Medulla oblongata (tissue), 1 donor: ENCODE measurements around the gene TSPAN14.
A peak's percentile ranks its signal among the peaks of the same experiment; 100 is the strongest.

Source experiments
- DNase-seq: peaks from one replicate; pipeline ENCODE4 v3.0.0-alpha.2; 2015; ENCODE audit errors: extremely low spot score

The TSPAN14 gene

DNA sequence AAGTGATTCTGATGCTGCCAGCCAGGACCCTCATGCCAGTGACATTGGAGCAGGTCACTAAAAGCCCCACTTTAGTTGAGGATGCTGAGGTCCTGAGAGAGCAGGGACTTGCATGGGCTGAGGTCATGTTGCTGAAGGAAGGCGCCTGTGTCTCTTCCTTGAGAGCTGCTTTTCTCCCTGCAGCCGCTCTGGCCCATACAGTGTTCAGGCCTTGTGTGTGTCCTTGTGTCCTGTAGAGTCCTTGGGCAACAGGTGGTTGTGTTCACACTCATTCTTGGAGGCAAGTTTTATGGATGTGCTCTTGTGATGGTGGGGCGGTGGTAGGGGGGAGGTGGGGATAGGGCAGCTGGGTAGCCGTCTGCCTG, 33.3 kb downstream of the TSPAN14 start:
- no peak for DNase-seq

DNA sequence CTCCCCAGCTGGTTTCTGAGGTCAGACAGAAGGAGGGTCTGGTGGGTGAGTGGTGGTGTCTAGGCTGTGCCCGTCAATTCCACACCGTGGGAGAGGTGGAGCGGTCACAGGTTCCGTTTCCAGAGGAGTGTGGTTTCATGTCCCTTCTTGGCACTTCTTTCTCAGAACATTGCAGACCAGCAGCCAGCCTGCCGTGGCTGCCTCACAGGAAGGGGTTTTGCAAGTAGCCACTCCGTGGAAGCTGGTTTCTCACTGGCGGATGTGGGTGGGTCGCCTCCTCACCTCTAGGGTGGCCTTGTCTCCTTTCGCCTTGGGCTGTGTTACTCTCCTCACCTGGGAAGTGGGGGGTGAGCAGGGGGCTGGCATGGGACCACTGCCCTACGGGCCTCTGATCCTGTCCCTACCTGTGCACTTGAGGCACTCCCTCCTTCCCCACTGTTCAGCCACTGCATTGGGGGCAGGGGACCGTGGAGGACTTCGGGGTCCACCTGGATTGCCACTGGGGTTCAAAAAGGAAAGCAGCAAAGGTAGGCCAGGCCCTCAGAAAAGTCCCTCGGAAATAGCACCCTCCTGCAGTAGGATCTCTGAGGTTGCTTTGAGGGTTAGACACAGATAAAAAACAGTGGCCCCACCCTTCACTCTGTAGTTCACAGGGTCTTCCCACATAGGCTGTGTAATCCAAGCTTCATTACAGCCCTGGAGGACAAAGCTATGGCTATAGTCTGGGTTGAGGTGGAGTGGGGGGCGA, 33.9 kb downstream of the TSPAN14 start:
- peak; percentile 57 for DNase-seq

DNA sequence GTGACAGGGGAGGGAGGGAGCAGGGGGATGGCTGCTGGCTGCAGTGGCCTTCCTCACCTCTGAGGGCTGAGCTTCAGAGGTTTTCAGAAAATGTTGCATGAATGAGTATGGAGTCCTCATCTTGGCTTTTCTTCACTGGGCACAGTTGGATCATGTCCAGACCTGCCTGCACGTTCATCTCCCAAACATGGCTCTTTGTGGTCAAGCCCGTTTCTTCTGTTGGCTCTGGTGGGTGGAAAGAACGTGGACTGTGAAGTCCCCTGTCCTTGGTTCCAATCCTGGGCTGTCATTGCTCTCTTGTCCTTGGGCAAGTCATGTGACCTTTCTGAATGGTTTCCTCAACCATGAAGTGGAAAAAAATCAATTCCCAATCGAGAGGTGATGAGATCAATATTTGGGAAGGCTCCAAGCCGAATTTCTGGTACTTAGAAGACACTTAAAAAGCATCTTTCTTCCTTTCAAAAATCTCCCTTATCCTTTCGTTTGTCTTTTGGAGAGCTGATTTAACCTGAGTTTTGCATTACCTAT, 34.5 kb downstream of the TSPAN14 start:
- DNase-seq: no peak

DNA sequence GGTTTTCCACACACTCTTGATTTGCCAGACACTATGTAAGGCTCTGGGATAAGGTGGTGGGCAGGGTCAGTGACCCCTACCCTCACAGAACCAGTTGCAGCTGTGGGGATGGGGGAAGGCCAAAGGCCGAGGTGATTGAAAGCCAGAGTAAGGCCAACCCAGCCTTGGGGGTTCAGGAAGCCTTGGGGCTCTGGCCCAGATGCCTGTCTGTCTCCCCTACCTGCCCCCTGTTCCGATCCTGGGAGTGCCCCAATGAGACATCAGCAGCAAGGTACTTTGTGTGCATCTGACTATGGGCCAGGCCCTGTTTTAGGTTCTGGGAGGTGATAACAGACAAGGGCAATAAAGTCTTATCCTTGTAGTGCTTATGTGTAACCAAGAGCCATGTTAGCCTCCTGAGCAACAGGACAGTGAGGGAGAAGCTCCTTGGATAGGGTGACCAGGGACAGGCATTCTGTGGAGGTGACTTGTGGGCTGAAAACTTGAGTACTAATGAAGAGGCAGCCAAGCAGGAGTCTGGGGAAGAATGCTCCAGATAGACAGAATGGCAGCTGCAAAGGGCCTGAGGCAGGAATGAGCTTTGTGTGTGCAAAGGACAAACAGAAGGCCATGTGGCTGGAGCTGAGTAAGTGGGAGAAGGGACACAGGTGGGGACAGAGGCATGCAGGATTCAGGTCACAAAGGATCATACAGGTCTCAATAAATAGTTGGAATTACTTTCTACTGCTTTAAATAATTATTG, 35.4 kb downstream of the TSPAN14 start:
- no peak for DNase-seq

DNA sequence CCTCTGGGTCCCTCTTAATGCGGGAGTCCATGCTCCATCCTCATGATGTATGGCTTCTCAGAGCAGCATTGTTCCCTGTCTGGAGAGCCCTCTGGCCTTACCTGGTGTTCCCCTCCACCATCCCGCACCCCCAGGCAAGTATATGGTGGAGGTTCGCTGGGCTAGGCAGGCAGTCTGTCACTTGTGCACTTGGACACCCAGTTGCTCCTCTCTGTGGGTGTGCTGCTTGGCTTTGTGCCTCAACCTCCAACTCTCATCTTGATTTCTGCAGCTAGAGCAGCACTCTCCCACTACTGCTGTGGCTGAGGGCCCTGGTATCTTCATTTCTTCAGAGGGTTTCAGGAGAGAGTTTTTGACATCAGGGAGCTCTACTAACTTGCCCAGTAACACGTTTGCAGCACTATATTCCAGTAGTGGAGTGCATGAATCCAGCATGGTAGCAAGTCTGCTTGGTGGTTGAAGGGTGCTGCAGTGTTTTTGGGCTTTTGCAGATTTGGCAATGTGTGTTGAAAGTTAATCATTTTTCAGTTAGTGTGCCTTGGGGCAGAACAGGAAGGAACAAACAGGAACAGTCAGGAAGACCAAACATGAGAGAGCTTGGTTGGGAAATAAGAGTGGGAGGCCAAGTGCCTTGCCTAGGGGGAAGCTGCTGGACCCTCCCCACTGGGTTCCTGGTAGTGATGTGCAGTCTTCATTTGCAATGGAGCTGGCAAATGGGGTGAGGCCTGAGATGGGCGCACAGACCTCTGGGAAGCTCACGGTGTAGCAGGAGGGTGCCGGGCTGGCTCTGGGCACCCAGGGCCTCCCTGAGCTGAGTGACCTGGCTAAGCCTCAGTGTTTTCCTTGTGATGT, 37.4 kb downstream of the TSPAN14 start:
- DNase-seq: no peak

DNA sequence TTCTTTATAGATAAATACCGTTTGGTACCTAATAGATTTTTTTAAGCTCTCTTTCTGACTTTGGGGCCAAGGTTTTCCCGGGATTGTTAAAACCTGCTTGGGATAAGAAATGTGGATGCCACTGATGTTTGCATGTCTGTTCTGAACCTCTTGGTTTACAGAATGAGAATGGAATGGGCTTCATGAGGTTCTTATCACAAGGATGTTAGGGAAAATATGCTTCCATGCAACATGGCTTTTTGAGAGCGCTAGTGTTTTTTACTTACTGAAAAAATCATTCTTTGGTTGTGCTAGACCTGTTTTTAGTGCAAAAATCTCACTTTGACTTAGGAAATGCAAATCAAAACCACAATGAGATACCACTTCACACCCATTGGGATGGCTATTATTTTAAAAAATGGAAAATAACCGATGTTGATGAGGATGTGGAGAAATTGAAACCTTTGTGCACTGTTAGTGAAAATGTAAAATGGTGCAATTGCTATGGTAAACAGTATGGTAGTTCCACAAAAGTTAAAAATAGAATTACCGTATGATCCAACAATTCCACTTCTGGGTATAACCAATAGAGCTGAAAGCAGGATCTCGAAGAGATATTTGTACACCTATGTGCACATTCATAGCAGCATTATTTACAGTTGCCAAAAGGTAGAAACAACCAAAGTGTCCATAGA, 38.9 kb downstream of the TSPAN14 start:
- no peak for DNase-seq

DNA sequence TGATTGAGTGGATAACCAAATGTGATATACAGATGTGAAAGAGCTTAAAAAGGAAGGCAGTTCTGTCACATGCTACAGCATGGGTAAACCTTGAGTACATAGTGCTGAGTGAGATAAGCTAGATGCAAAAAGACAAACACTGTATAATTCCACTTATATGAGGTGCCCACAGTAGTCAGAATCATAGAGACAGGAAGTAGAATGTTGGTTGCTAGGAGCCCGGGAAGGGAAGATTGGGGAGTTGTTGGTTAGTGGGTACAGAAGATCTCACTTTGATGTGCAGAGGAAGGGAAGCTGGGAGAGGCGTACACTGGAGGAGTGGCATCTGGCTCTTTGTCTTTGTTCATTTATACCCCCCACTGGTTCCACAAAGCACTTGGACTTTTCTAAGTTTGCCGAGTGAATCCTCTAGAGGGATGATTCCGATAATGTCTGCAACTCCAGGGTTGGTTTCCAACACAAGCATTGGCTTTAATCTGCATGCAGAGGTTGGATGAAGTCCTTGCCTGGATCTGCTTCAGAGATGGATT, 39.5 kb downstream of the TSPAN14 start:
- DNase-seq: no peak

DNA sequence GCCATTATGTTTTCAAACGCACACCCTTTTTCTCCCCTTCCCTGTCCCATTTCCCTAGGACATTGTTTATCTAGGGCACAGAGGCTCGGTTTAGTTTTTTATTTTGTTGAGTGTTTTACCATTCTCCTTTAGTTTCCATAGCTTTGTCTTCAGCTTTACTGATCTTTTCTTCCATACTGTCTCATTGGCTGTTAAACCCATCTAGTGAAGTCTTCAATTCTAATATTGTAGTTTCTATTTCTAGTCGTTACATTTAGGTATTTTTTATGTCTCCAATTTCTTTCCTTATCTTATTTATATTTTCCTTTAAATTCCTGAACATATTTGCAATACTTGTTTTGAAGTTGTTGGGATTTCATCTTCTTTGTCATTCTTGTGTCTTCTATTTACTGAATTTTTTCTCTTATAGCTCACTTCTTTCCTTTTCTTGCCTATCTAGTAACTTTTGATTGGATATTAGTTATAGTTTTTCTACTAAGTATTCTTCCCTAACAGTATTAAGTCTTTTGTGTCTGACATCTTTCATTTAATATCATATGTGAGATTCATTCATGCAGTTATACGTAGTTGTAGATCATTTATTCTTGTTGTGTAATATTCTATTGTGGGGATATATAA, 42.6 kb downstream of the TSPAN14 start:
- DNase-seq: no peak

DNA sequence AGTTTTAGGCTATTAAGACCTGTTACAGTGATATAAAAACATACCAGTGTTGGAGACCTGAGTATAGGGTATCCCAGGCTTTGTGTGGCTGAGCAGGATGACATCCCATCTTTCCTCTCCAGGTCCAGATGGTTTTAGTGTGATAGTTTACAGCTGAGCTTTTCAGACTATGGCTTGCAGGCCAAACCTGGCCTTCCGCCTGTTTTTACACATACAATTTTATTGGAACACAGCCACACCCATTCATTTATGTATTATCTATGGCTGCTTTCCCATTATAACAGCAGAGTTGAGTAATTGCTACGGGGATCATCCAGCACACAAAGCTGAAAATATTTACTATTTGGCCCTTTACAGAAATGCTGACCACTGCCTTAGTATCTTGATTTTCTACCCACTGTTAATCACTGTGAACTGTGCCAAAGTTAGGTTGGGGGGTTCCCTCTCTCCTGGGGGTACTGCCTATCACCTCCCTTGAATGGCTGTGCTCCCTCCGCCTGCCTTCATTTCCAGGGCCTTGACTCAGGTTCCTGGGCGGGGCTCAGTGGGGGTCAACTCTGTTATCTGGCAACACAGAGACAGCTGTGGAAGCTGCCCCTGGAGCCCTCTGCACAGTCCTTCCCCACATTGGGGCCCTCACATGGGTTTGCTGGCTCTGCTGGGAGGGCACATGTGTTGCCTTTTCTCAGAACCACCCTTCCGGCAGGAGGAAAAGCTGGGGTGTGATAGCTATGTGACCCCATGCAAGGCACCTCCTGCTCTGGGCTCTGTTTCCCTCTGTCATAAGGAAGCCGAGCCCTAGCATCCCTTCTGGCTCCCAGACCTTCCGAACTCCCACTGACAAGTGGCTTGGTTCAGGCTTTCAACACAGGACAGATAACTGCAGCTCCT, 43.3 kb downstream of the TSPAN14 start:
- peak; percentile 34 for DNase-seq

DNA sequence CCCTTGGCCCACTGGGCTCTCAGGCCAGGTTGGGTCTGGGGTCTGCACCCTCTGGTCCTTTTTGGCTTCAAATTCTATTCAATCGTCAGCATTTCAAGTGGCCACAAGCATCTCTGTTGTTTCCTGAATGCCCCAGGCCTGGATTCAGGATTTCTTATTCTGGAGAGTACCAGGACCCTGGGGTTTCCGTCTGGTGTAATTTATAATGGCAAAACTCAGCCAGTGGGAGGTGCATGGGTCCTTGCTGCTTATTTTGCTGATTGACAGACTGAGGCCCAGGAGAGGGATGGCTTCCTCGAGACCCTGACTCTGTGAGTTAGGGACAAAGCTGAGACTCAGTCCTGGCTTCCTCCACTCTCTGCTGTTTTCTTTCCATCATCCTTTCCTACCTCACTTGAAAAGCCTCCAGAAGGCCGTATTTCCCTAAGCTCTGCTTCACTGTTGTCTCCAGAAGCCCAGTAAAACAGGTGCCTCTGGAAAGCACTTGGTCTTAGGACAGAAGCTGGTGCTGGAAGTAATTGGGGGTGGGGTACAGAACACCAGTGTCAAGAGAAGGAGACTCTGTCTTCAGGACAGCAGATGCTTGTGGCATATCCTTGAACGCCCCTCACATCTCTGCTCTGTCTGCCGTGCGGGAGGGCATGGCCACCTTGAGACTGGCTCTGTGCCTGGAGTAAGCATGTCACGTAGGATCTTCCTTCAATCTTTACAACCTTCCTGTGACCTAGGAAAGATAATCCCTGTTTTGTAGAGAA, 44.1 kb downstream of the TSPAN14 start:
- no peak for DNase-seq

DNA sequence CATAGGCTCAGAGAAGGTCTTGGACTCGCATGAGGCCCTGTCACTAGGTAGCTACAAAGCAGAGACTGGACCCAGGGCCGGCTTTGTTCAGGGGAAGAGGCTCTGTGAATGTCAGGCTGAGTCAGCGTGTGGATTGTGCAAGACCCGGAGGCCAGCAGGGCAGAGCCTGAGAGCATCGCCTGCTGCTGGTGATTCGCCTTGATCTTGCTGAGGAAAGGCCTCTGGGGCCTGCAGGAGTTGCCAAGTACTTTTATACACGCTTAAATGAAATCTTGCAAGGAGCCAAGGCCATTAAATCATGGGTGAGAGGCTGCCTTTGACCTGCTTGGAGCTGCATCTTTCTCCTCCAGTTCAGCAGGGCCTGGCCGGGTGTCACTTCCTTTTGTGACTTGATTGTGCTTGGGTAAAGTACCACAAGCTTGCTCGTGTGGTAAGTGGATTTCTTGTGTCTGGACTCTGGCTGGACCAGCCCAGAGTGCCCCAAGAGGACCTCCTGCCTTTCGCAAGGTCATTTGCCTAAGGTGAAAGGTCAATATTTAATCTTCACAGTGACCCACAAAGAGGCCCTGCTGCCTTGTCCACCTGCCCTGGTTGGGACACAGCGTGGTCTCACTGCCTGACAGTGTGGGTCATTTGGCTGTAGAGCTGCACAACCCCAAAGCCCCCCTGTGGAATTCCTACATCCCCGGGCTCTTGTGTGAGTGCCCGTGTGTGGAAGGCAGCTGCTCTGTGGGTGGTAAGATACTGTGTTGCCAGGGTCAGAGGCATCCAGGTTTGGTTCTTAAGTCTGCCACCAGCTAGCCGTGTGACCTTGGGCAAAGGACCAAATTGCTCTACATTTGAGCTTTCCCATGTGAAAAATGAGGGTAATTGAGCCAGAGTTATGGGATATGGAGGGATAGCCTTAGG, 45.0 kb downstream of the TSPAN14 start:
- DNase-seq: peak; percentile 87

DNA sequence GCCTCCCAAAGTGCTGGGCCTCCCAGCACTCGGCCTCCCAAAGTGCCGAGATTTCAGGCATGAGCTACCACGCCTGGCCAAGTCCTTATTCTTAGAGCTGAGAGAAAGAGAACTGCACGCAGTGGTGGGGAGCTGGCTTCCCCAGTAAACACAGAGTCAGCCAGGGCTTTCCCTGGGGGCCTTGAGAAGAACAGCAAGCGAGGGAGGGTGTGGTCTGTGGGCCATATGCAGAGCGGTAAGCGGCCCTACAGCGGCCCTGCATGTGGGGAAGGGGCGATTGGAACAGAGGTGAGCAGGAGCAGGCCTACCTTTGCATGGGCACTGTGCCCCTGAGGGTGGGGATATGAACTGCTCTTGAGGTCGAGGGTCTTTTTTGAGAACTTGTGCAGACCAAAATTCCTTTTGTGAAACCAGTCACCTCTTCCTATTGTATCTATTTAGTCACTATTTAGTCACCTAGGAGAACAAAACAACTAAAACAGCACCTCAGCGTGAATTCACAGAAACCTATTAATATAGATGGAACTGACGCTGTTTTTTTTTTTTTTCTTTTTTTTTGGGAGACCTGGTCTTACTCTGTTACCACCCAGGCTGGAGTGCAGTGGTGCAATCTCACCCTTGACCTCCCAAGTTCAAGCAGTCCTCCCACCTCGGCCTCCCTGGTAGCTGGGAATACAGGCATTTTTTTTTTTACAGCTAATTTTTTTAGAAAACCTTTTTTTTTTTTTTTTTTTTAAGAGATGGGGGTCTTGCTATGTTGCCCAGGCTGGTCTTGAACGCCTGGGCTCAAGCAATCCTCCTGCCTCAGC, 46.7 kb downstream of the TSPAN14 start:
- no peak for DNase-seq

DNA sequence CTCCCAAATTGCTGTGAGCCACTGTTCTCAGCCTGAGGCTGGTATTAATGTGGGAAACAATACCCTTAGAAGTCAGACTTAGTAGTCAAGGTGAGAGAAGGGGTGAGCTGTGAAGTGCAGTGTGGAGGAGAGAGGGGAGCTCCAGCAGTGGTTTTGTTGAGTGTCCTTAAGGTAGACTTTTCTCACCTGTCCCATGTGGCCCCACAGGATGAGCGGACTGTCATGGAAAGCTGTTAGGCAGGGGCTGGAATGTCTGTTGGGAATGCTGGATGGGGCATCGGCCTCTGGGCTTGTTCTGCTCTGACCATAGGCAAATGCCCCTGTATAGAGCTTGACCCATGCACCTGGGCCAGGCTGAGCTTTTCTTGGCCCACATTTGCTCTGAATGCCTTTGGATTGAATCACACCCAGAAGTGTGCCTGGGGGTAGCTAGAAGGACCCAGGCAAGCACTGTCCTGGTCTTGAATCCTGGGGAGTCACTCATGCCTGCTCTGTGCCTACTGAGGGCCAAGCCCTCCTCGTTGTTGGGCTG, 47.3 kb downstream of the TSPAN14 start:
- no peak for DNase-seq

DNA sequence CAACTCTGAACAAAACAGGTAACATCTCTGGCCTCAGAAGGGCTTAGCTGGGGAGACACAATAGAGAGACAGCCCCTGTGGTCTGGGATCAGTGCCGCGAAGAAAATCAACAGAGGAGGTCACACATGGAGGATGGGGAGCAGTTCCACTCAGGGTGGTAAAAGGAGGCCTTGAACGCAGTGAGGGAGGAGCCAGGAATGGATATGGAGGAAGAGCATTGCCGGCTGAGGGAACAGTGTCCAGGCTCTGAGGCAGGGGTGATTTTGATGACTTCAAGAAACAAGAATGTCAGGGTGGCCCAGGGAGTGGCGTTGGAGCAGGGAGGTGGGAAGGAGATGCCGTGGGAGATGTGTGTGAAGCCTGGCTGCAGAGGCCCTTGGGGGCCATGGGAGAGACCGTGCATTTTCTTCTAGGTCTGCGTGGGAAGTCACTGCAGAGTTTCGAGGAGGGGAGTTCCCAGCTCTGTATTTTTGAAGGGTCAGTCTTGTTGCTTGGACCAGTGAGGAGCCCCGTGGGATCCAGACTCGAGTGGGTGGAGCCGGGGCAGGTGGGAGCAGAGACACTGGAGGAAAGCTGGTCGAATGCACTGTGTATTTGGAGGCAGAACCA, 47.9 kb downstream of the TSPAN14 start:
- no peak for DNase-seq

DNA sequence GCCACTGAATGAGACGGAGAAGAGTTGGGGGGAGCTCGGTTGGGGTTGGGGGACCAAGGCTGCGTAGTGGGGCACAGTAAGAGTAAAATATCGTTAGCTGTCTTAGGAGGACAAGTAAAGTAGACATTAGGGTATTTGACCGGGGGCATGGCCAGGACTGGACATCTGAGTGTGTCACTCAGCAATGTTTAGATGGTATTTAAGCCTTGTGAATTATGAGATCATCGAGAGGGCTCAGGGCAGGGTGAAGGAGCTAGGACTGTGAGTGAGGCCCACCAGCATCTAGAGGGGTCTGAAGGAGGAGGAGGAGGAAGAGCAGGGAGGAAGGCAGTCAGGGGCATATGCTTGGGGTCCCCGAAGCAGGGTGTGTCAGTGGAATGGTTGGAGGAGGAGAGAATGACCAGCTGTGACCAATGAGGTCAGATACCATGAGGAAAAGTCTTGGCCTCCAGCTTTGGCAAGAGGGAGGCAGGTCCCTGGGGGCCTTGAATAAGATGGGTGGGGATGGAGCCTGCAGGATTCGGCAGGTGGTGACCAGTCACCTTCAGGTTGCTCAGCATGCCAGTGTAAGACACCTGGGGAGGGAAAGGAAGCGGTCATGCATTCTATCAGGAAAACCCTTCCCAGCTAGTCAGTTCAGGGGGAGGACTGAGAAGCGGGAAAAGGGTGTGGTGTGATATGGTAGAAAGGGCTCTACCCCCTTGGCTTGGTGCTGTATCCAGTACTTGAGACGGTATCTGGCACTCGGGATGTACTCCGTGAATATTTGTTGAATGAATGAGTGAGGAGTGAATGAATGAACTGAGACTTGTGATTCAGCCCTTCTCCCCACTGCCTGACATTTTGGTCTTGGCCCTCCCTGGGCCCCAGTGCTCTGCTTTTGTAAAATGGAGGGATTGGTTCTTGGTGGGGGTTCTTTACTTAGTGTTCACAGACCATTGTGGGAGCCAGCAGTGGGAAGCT, 48.8 kb downstream of the TSPAN14 start:
- no peak for DNase-seq
